GM18951 (cell line): ENCODE data around the gene TBL3.

Experiments used
- POLR2A ChIP-seq: IDR thresholded peaks from 4 replicates; pipeline ENCODE4 v1.6.1; 2011; ENCODE audit warnings: mild to moderate bottlenecking; ENCODE audit not compliant: insufficient read length, insufficient read depth; ENCODE audit errors: extremely low read depth
- in situ Hi-C: fragments of 300-500 bp; cut with MboI; formaldehyde crosslinking; loops from one replicate; pipeline ENCODE4 v1.12.0; 2022; ENCODE audit warnings: low sequenced_read_pairs, mixed read lengths, inconsistent platforms; ENCODE audit not compliant: unreplicated experiment

The TBL3 gene

DNA sequence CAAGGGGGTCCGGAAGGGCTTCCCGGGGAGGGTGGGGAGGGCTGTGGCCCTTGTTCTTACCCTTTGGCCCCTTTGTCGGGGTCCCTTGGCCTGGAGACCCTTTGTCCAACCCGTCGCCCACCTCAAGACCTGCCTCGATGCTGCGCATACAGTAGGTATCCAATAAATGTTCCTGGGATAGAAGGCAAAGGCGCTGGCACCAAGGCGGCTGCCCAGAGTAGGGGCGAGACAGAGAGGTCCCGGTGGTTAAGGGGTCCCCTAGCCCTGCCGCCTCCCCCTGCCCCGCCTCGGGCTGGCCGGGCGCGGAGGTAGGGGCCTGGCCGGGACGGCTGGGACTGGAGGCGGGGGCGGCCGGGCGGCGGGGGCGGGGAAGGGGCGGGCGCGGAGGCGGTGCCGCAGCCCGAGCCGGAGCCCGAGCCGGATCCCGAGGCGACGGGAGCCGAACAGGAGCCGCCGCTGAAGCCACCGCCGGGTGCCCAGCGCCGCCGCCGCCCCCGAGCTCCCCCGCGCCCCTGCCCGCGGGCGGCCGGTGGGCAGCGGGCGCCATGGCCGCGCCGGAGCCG lies 54.7 kb downstream of the TBL3 start, which contains the start of gene NHERF2:
TSS of gene NHERF2 (plus strand) at position 442 of the 563 bp plus-strand sequence. CDS start at position 546, 104 bp downstream.
- in situ Hi-C loops, result no loop called here
- TF ChIP-seq POLR2A, result no peak

DNA sequence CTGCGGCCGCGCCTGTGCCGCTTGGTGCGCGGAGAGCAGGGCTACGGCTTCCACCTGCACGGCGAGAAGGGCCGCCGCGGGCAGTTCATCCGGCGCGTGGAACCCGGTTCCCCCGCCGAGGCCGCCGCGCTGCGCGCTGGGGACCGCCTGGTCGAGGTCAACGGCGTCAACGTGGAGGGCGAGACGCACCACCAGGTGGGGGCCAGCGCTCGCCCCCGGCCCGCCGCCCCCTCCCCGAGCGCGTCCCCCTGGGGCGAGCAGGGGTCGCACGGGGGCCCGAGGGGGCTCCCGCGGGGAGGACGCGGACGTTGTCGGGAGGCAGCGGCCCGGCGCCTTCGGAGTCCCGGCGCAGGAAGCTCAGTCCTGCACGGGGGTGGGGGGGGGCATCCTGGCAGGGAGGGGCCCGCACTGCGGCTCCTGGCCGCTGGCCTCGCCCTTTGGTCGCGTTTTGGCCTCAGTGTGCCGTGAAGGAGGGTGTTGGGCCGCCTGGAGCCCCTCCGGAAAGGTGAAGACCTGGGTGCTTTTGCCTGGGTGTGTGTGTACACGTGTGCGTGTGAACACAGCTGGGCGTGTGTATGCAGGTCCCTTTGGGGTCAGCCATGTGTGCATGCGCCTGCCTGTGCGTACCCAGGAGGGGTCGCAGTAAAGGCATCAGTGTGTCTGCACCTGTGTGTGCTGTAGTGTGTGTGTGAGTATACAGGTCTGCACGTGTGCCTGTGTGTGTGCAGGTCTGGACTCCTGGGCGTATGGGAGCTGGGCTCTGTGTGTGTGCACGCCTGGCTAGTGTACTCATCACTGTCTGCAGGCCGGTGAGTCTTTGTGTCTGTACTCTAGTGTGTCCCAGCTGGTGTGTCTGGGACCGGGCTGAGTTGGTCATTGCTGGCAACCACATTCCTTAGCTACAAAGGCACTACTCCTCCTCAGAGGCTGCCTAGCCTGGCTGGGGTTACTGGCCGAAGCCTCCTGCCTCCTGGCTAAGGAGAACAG lies 55.5 kb downstream of the TBL3 start:
- in situ Hi-C loops, result no loop called here
- TF ChIP-seq POLR2A, result no peak

DNA sequence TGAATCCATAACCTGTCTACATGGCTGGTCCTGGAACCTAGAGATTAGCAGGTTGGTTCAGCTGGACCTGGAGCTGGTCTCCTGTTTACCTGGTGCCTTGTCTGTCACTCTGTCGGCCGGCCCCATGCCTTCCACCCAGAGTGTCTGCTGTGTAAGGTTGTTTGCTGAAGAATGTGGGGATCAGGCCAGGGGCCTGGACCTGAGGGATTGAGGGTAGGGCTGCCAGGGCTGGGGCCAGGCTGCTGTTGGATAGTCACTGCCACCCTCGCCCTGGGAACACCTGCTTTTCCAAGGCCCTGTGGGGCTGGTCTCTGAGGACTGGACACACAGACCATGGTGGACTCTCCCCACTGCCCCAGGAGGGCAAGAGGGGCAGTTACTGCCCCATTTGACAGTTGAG lies 56.3 kb downstream of the TBL3 start:
- in situ Hi-C loops, result no loop called here

GRCh38 chr16:2028620-2029220 lies 56.9 kb downstream of the TBL3 start:
- TF ChIP-seq POLR2A, result no peak
- in situ Hi-C loops, result no loop called here

More for the DNA sequence above, 56.3 kb downstream of the TBL3 start:
- TF ChIP-seq POLR2A, result no peak

DNA sequence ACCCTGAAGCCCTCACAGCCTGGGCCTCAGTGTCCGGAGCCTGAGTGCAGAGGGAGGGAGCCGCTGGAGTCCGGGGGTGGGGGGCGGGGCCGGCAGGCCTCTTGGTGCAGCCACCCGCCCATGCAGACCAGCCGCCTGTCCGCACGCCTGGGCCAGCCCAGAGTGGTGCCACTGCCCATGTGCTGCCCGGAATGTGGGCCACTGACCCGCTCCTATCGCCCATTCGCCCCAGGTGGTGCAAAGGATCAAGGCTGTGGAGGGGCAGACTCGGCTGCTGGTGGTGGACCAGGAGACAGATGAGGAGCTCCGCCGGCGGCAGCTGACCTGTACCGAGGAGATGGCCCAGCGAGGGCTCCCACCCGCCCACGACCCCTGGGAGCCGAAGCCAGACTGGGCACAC lies 57.5 kb downstream of the TBL3 start:
- no peak for TF ChIP-seq POLR2A
- in situ Hi-C loops, result no loop called here

DNA sequence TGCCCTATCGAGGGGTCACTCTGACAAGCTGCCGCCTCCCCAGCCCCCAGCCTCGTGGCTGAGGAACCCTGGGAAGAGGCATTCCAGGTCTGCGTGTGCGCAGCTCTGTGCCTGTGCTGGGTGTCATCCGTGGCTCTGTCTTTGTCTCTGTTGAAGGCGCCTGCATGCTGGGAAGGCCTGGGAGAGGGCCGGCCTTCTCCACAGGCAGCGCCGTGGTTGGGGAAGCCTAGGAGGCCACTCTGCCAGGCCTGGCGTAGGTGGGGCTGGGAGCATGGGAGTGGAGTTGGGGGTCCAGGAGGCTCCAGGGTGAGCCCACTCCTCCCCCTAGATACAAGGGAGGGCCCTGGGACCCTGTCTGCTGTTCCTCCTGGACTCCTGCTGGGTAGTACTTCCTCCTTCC lies 58.2 kb downstream of the TBL3 start:
- in situ Hi-C loops, result no loop called here
- no peak for TF ChIP-seq POLR2A

DNA sequence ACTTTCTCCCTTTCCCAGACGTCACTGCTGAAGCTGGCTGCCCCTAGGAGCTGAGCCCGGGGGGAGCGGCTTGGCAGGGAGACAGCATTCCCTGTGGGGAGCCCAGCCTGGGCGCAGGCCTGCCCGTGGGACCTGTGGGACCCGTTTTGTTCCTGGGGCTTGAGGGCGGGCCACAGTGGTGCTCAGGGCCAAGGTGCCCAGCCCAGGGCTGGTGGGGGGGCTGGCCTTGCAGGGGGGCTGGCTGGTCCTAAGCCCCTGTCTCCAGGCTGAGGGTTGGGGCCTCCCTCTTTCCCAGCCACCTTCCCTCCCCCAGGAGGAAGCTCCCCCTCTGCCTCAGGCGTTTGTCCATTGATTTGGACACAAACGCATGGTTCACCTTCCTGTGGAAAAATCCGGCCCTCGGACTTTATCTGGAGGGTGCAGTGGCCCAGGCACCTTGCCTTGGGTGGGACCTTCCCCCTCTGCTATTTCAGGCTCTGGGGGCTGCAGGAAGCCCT lies 59.3 kb downstream of the TBL3 start:
- no peak for TF ChIP-seq POLR2A
- in situ Hi-C loops, result no loop called here
